Measurements from ENCODE around the gene XPC. TPM values are rescaled to one million over a fixed set of nuclear protein-coding genes. Genes with fewer than 3 reads are reported as not detected.

The XPC gene
- total RNA-seq, 5 donors from 2014 or later (not counting 1 experiment from before 2014, with no cell fraction given): 67.8 to 90.7 (median 76.9) TPM

- Histone ChIP-seq H3K27me3 (replicated peaks in 1 of 2; ENCODE audit: control insufficient read depth in 2 of 2, extremely low read depth in 1 of 2, insufficient read depth in 2 of 2, low read length in 1 of 2) (no peaks in the 10 kb centered on the region), H3K4me3 (ENCODE audit: control insufficient read depth in 1 of 2, extremely low read depth in 1 of 2, low read length in 1 of 2) (no peak overlapping the region), H3K9me3 (no peaks in the 10 kb centered on the region), H3K27ac (ENCODE audit: low read length) (no peak overlapping the region), H3K36me3 (ENCODE audit: control insufficient read depth in 2 of 2, extremely low read depth in 1 of 2, insufficient read depth in 1 of 2, low read length in 1 of 2) (peaks cover 36 to 91% of the 10 kb centered on the region in 2 donors), H3K4me1 (ENCODE audit: control insufficient read depth in 1 of 2, extremely low read depth in 1 of 2, insufficient read depth in 2 of 2, low read length in 2 of 2) (peaks cover 0 to 8% of the 10 kb centered on the region in 2 experiments)
- H3K9me3 Mint-ChIP-seq: no peaks in the 10 kb centered on the region
- ATAC-seq (replicated peaks in 1 of 4): no peak
- peaks cover 71% of the 10 kb centered on the region for H3K36me3 Mint-ChIP-seq
- WGBS (ENCODE audit: insufficient coverage): 79% methylated on average over 5 of the region's 8 CpGs
- H3K27ac Mint-ChIP-seq: no peak overlapping the region
- CTCF ChIA-PET: no interaction called here
- POLR2A ChIA-PET: no interaction called here
- H3K4me1 Mint-ChIP-seq: peaks cover 19 to 23% (median 20%) of the 10 kb centered on the region in 3 donors
- no peak for DNase-seq
- H3K4me3 Mint-ChIP-seq: no peak overlapping the region
- no peaks in the 10 kb centered on the region for H3K27me3 Mint-ChIP-seq
Measured at GRCh38 chr3:14132120-14132519, 46.3 kb downstream of the XPC start.

GRCh38 chr3:14131134-14131533 is 47.3 kb downstream of the XPC start:
- ATAC-seq (replicated peaks in 1 of 4) (no peak), DNase-seq (no peak)
- ChIA-PET CTCF (no interaction called here), POLR2A (interaction anchor here in 1 of 2 donors (1.0 kb wide), 1 partner anchor 11 kb away, joined by 3 read pairs; no protein-coding TSS in a partner anchor)
- Mint-ChIP-seq H3K27me3 (no peaks in the 10 kb centered on the region), H3K9me3 (no peaks in the 10 kb centered on the region), H3K4me1 (peaks cover 29 to 33% (median 29%) of the 10 kb centered on the region in 3 donors), H3K27ac (no peak overlapping the region), H3K4me3 (no peak overlapping the region), H3K36me3 (peaks cover 69% of the 10 kb centered on the region)
- Histone ChIP-seq H3K27ac (ENCODE audit: low read length) (no peak overlapping the region), H3K9me3 (no peaks in the 10 kb centered on the region), H3K4me1 (ENCODE audit: control insufficient read depth in 1 of 2, extremely low read depth in 1 of 2, insufficient read depth in 2 of 2, low read length in 2 of 2) (peaks cover 8 to 18% of the 10 kb centered on the region in 2 experiments), H3K27me3 (replicated peaks in 1 of 2; ENCODE audit: control insufficient read depth in 2 of 2, extremely low read depth in 1 of 2, insufficient read depth in 2 of 2, low read length in 1 of 2) (no peaks in the 10 kb centered on the region), H3K36me3 (ENCODE audit: control insufficient read depth in 2 of 2, extremely low read depth in 1 of 2, insufficient read depth in 1 of 2, low read length in 1 of 2) (peaks cover 36 to 81% of the 10 kb centered on the region in 2 donors), H3K4me3 (ENCODE audit: control insufficient read depth in 1 of 2, extremely low read depth in 1 of 2, low read length in 1 of 2) (no peak overlapping the region)
- WGBS (ENCODE audit: insufficient coverage): 88% methylated on average over 4 of the region's 5 CpGs

GRCh38 chr3:14130707-14131106 is 47.7 kb downstream of the XPC start:
- WGBS (ENCODE audit: insufficient coverage): 99% methylated on average over 12 of the region's 12 CpGs
- Histone ChIP-seq H3K4me1 (ENCODE audit: control insufficient read depth in 1 of 2, extremely low read depth in 1 of 2, insufficient read depth in 2 of 2, low read length in 2 of 2) (peaks cover 12 to 22% of the 10 kb centered on the region in 2 experiments), H3K27ac (ENCODE audit: low read length) (no peak overlapping the region), H3K4me3 (ENCODE audit: control insufficient read depth in 1 of 2, extremely low read depth in 1 of 2, low read length in 1 of 2) (no peak overlapping the region), H3K27me3 (replicated peaks in 1 of 2; ENCODE audit: control insufficient read depth in 2 of 2, extremely low read depth in 1 of 2, insufficient read depth in 2 of 2, low read length in 1 of 2) (no peaks in the 10 kb centered on the region), H3K9me3 (no peaks in the 10 kb centered on the region), H3K36me3 (ENCODE audit: control insufficient read depth in 2 of 2, extremely low read depth in 1 of 2, insufficient read depth in 1 of 2, low read length in 1 of 2) (peaks cover 36 to 76% of the 10 kb centered on the region in 2 donors)
- ATAC-seq (replicated peaks in 1 of 4): no peak
- POLR2A ChIA-PET: interaction anchor here in 1 of 2 donors (1.0 kb wide), 1 partner anchor 11 kb away, joined by 3 read pairs; no protein-coding TSS in a partner anchor
- CTCF ChIA-PET: no interaction called here
- no peaks in the 10 kb centered on the region for H3K9me3 Mint-ChIP-seq
- H3K36me3 Mint-ChIP-seq: peaks cover 64% of the 10 kb centered on the region
- peaks cover 33 to 37% (median 33%) of the 10 kb centered on the region in 3 donors for H3K4me1 Mint-ChIP-seq
- no peak overlapping the region for H3K4me3 Mint-ChIP-seq
- no peak overlapping the region for H3K27ac Mint-ChIP-seq
- DNase-seq: no peak
- H3K27me3 Mint-ChIP-seq: no peaks in the 10 kb centered on the region

GRCh38 chr3:14130230-14130629 is 48.2 kb downstream of the XPC start:
- no peak overlapping the region for H3K27ac ChIP-seq (ENCODE audit: low read length)
- WGBS (ENCODE audit: insufficient coverage): 100% methylated on average over 2 of the region's 4 CpGs
- Mint-ChIP-seq H3K4me3 (no peak overlapping the region), H3K9me3 (no peaks in the 10 kb centered on the region), H3K4me1 (peaks cover 33 to 38% (median 38%) of the 10 kb centered on the region in 3 donors), H3K27ac (no peak overlapping the region), H3K36me3 (peaks cover 60% of the 10 kb centered on the region), H3K27me3 (no peaks in the 10 kb centered on the region)
- peaks cover 36 to 72% of the 10 kb centered on the region in 2 donors for H3K36me3 ChIP-seq (ENCODE audit: control insufficient read depth in 2 of 2, extremely low read depth in 1 of 2, insufficient read depth in 1 of 2, low read length in 1 of 2)
- no peak overlapping the region for H3K4me3 ChIP-seq (ENCODE audit: control insufficient read depth in 1 of 2, extremely low read depth in 1 of 2, low read length in 1 of 2)
- peaks cover 16 to 27% of the 10 kb centered on the region in 2 experiments for H3K4me1 ChIP-seq (ENCODE audit: control insufficient read depth in 1 of 2, extremely low read depth in 1 of 2, insufficient read depth in 2 of 2, low read length in 2 of 2)
- H3K9me3 ChIP-seq: no peaks in the 10 kb centered on the region
- DNase-seq (no peak), ATAC-seq (replicated peaks in 1 of 4) (no peak)
- CTCF ChIA-PET: no interaction called here
- POLR2A ChIA-PET: no interaction called here
- H3K27me3 ChIP-seq (replicated peaks in 1 of 2; ENCODE audit: control insufficient read depth in 2 of 2, extremely low read depth in 1 of 2, insufficient read depth in 2 of 2, low read length in 1 of 2): no peaks in the 10 kb centered on the region

- Histone ChIP-seq H3K9me3 (no peaks in the 10 kb centered on the region), H3K4me3 (ENCODE audit: control insufficient read depth in 1 of 2, extremely low read depth in 1 of 2, low read length in 1 of 2) (no peak overlapping the region), H3K36me3 (ENCODE audit: control insufficient read depth in 2 of 2, extremely low read depth in 1 of 2, insufficient read depth in 1 of 2, low read length in 1 of 2) (peaks cover 36 to 62% of the 10 kb centered on the region in 2 donors), H3K4me1 (ENCODE audit: control insufficient read depth in 1 of 2, extremely low read depth in 1 of 2, insufficient read depth in 2 of 2, low read length in 2 of 2) (peaks cover 16 to 28% of the 10 kb centered on the region in 2 experiments), H3K27ac (ENCODE audit: low read length) (no peak overlapping the region), H3K27me3 (replicated peaks in 1 of 2; ENCODE audit: control insufficient read depth in 2 of 2, extremely low read depth in 1 of 2, insufficient read depth in 2 of 2, low read length in 1 of 2) (no peaks in the 10 kb centered on the region)
- Mint-ChIP-seq H3K4me3 (no peak overlapping the region), H3K27me3 (no peaks in the 10 kb centered on the region), H3K9me3 (no peaks in the 10 kb centered on the region), H3K36me3 (peaks cover 55% of the 10 kb centered on the region), H3K4me1 (peaks cover 33 to 39% (median 38%) of the 10 kb centered on the region in 3 donors), H3K27ac (no peak overlapping the region)
- 90% methylated on average over 2 of the region's 6 CpGs for WGBS (ENCODE audit: insufficient coverage)
- POLR2A ChIA-PET: no interaction called here
- CTCF ChIA-PET: interaction anchor here in 1 of 2 donors (0.7 kb wide), 1 partner anchor 244 kb away, joined by 5 read pairs; no protein-coding TSS in a partner anchor
- peak in 1 of 35 experiments; percentile 1 for DNase-seq
- no peak for ATAC-seq (replicated peaks in 1 of 4)
Measured at GRCh38 chr3:14129296-14129695, 49.1 kb downstream of the XPC start.

- DNase-seq (no peak), ATAC-seq (replicated peaks in 1 of 4) (no peak)
- H3K36me3 ChIP-seq (ENCODE audit: control insufficient read depth in 2 of 2, extremely low read depth in 1 of 2, insufficient read depth in 1 of 2, low read length in 1 of 2): peaks cover 36 to 57% of the 10 kb centered on the region in 2 donors
- POLR2A ChIA-PET: interaction anchor here (0.5 to 1.6 kb wide), 3 partner anchors 13 to 1433 kb away, joined by 3 to 4 read pairs (median 4); no protein-coding TSS in a partner anchor
- Mint-ChIP-seq H3K4me3 (no peak overlapping the region), H3K36me3 (peaks cover 55% of the 10 kb centered on the region), H3K27ac (peak overlapping the region in 1 of 2 donors; percentile 69), H3K27me3 (no peaks in the 10 kb centered on the region), H3K9me3 (no peaks in the 10 kb centered on the region), H3K4me1 (peaks cover 37 to 43% (median 42%) of the 10 kb centered on the region in 3 donors)
- CTCF ChIA-PET: no interaction called here
- H3K4me3 ChIP-seq (ENCODE audit: control insufficient read depth in 1 of 2, extremely low read depth in 1 of 2, low read length in 1 of 2): no peak overlapping the region
- no peak overlapping the region for H3K27ac ChIP-seq (ENCODE audit: low read length)
- H3K4me1 ChIP-seq (ENCODE audit: control insufficient read depth in 1 of 2, extremely low read depth in 1 of 2, insufficient read depth in 2 of 2, low read length in 2 of 2): peaks cover 16 to 32% of the 10 kb centered on the region in 2 experiments
- WGBS (ENCODE audit: insufficient coverage): no CpG with 5 or more reads among the region's 5 CpGs
- H3K27me3 ChIP-seq (replicated peaks in 1 of 2; ENCODE audit: control insufficient read depth in 2 of 2, extremely low read depth in 1 of 2, insufficient read depth in 2 of 2, low read length in 1 of 2): no peaks in the 10 kb centered on the region
- H3K9me3 ChIP-seq: no peaks in the 10 kb centered on the region
Measured at GRCh38 chr3:14128724-14129123, 49.7 kb downstream of the XPC start.

Data from T-cell (primary cell).